ENCODE results near the gene SERP2.
"Not testable (repeated sequence)": the region's sequence is repeated elsewhere in the genome, so short reads cannot be mapped to it uniquely, and the experiment has no call there.

Gene SERP2

DNA sequence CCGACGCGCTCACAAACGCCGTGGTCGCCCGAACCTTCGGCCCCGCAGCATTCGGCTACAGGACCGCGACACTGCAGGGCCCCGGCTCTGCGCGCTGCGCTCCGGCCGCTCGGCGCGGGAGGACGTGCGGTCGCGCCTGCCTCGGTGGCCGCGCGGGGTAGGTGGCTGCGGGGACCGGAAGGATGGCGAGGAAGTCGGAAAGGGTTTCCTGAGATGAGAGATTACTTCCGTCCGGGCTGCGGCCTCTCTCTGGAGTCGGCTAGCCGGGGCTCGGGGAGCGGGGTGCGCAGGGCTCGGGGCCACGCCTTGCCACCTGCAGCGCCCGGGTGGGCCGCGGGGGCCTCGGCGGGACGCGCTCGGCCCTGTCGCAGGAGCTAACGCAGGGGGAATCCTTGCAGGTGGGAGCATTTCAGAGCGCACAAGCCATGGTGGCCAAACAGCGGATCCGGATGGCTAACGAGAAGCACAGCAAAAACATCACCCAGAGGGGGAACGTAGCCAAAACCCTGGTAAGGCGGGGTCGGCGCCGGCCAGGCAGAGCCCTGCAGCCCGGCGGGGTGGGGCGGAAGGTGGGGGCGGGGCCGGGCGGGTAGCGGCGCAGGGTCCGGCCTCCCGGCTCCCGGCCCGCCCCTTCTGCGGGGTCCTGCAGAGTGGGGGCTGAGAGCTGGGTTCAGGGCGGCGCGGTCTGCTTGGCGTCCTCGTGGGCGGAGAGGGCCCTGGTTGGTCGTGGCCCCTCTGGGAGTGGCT lies at the start of gene SERP2:
SERP2 (plus strand) TSS at position 224 of the 747 bp plus-strand sequence; CDS start at position 426, 202 bp downstream.
- CTCF ChIA-PET, result no interaction called here
- POLR2A ChIA-PET, result no interaction called here
- peak; percentile 66 for DNase-seq (ENCODE audit: extremely low spot score)
- TF ChIP-seq ZNF384 (IDR thresholded peaks at IDR 0.05) (no peak), TARDBP (IDR thresholded peaks at IDR 0.05) (no peak), SUZ12 (IDR thresholded peaks at IDR 0.05) (no peak), CTBP1 (IDR thresholded peaks at IDR 0.05; ENCODE audit: borderline replicate concordance) (no peak), ELF4 (IDR thresholded peaks at IDR 0.05) (no peak), FOXK2 (IDR thresholded peaks at IDR 0.05) (no peak), FOXA1 (IDR thresholded peaks at IDR 0.05) (no peak), LEF1 (IDR thresholded peaks at IDR 0.05; ENCODE audit: borderline replicate concordance) (no peak), SP1 (IDR thresholded peaks at IDR 0.05) (no peak), NFRKB (IDR thresholded peaks at IDR 0.05) (no peak), PKNOX1 (IDR thresholded peaks at IDR 0.05) (no peak), BHLHE40 (IDR thresholded peaks at IDR 0.05; ENCODE audit: borderline replicate concordance) (no peak), L3MBTL2 (conservative IDR thresholded peaks at IDR 0.05) (no peak), ARNT (IDR thresholded peaks at IDR 0.05) (no peak), HDGF (IDR thresholded peaks at IDR 0.05; ENCODE audit: borderline replicate concordance) (no peak), FOXM1 (IDR thresholded peaks at IDR 0.05; ENCODE audit: borderline replicate concordance) (no peak)

GRCh38 chr13:44326961-44327360 lies 46.7 kb upstream of the SERP2 start:
- CTCF ChIA-PET, result no interaction called here
- POLR2A ChIA-PET, result no interaction called here
- DNase-seq (ENCODE audit: extremely low spot score), result no peak
- TF ChIP-seq NFRKB (IDR thresholded peaks at IDR 0.05), result no peak
- TF ChIP-seq ZNF384 (IDR thresholded peaks at IDR 0.05), result no peak
- no peak for TF ChIP-seq ELF4 (IDR thresholded peaks at IDR 0.05)
- no peak for TF ChIP-seq BHLHE40 (IDR thresholded peaks at IDR 0.05; ENCODE audit: borderline replicate concordance)
- TF ChIP-seq HDGF (IDR thresholded peaks at IDR 0.05; ENCODE audit: borderline replicate concordance), result no peak
- TF ChIP-seq SP1 (IDR thresholded peaks at IDR 0.05), result no peak
- no peak for TF ChIP-seq FOXK2 (IDR thresholded peaks at IDR 0.05)

- CTCF ChIA-PET; POLR2A ChIA-PET; DNase-seq (ENCODE audit: extremely low spot score): not testable (repeated sequence)
Measured at GRCh38 chr13:44329041-44329440, 44.6 kb upstream of the SERP2 start.

GRCh38 chr13:44329909-44330545 lies 43.6 kb upstream of the SERP2 start:
- CTCF ChIA-PET, result no interaction called here
- DNase-seq (ENCODE audit: extremely low spot score), result no peak
- TF ChIP-seq SP1 (IDR thresholded peaks at IDR 0.05) (no peak), ZNF384 (IDR thresholded peaks at IDR 0.05) (no peak), BHLHE40 (IDR thresholded peaks at IDR 0.05; ENCODE audit: borderline replicate concordance) (no peak), LEF1 (IDR thresholded peaks at IDR 0.05; ENCODE audit: borderline replicate concordance) (no peak), NFRKB (IDR thresholded peaks at IDR 0.05) (no peak), ARNT (IDR thresholded peaks at IDR 0.05) (no peak), ELF4 (IDR thresholded peaks at IDR 0.05) (no peak), FOXM1 (IDR thresholded peaks at IDR 0.05; ENCODE audit: borderline replicate concordance) (no peak), TARDBP (IDR thresholded peaks at IDR 0.05) (no peak), SUZ12 (IDR thresholded peaks at IDR 0.05) (no peak)
- POLR2A ChIA-PET, result no interaction called here

- POLR2A ChIA-PET, result no interaction called here
- TF ChIP-seq HDGF (IDR thresholded peaks at IDR 0.05; ENCODE audit: borderline replicate concordance) (no peak), FOXK2 (IDR thresholded peaks at IDR 0.05) (no peak)
- no peak for DNase-seq (ENCODE audit: extremely low spot score)
- CTCF ChIA-PET, result no interaction called here
Measured at GRCh38 chr13:44331446-44331845, 42.2 kb upstream of the SERP2 start.

GRCh38 chr13:44331912-44332851 lies 41.4 kb upstream of the SERP2 start:
- peak; percentile 44 for DNase-seq (ENCODE audit: extremely low spot score)
- ChIA-PET POLR2A (interaction anchor here (0.9 kb wide), 1 partner anchor 190 kb away, joined by 5 read pairs; no protein-coding TSS in a partner anchor), CTCF (no interaction called here)
- TF ChIP-seq FOXK2 (IDR thresholded peaks at IDR 0.05) (no peak), ARNT (IDR thresholded peaks at IDR 0.05) (no peak), SP1 (IDR thresholded peaks at IDR 0.05) (no peak), FOXM1 (IDR thresholded peaks at IDR 0.05; ENCODE audit: borderline replicate concordance) (no peak), ZNF384 (IDR thresholded peaks at IDR 0.05) (no peak), NFRKB (IDR thresholded peaks at IDR 0.05) (no peak), L3MBTL2 (conservative IDR thresholded peaks at IDR 0.05) (no peak), ELF4 (IDR thresholded peaks at IDR 0.05) (no peak), HDGF (IDR thresholded peaks at IDR 0.05; ENCODE audit: borderline replicate concordance) (no peak), LEF1 (IDR thresholded peaks at IDR 0.05; ENCODE audit: borderline replicate concordance) (no peak), PKNOX1 (IDR thresholded peaks at IDR 0.05) (no peak), FOXA1 (IDR thresholded peaks at IDR 0.05) (no peak), CTBP1 (IDR thresholded peaks at IDR 0.05; ENCODE audit: borderline replicate concordance) (no peak), BHLHE40 (IDR thresholded peaks at IDR 0.05; ENCODE audit: borderline replicate concordance) (no peak), SUZ12 (IDR thresholded peaks at IDR 0.05) (no peak)

All from HEK293T (cell line).